SIG-M5 treated with dmso at 0.1 percent for 504 hours (cell line): ENCODE results near the gene RAP1A.

Experiments
- DNase-seq: peaks from one replicate; lab custom pipeline; 2025; ENCODE audit not compliant: unreplicated experiment; lab: John Stamatoyannopoulos, UW

RAP1A gene

GRCh38 chr1:111707906-111708305, 88.3 kb downstream of the RAP1A start:
- DNase-seq: no peak

- no peak for DNase-seq
These were observed 90.4 kb downstream of the RAP1A start for GRCh38 chr1:111709986-111710385.

- no peak for DNase-seq
These were observed 96.7 kb downstream of the RAP1A start for GRCh38 chr1:111716333-111716732.

GRCh38 chr1:111717450-111717849, 97.9 kb downstream of the RAP1A start:
- DNase-seq: no peak

- DNase-seq: no peak
These were observed 99.5 kb downstream of the RAP1A start for GRCh38 chr1:111719135-111719534.

GRCh38 chr1:111719674-111720132, 100.1 kb downstream of the RAP1A start:
- DNase-seq: no peak

GRCh38 chr1:111720274-111720976, 100.8 kb downstream of the RAP1A start:
- DNase-seq: peak; percentile 9

- DNase-seq: no peak
These were observed 101.6 kb downstream of the RAP1A start for GRCh38 chr1:111720977-111721786.

- no peak for DNase-seq
These were observed 103.7 kb downstream of the RAP1A start for GRCh38 chr1:111723091-111723806.

GRCh38 chr1:111723871-111724270, 104.3 kb downstream of the RAP1A start:
- no peak for DNase-seq

- DNase-seq: no peak
These were observed 105.6 kb downstream of the RAP1A start for GRCh38 chr1:111725192-111725591.

- DNase-seq: no peak
These were observed 107.5 kb downstream of the RAP1A start for GRCh38 chr1:111727056-111727455.

- no peak for DNase-seq
These were observed 109.8 kb downstream of the RAP1A start for GRCh38 chr1:111729271-111729921.

GRCh38 chr1:111729946-111730681, 110.5 kb downstream of the RAP1A start:
- no peak for DNase-seq

GRCh38 chr1:111730706-111731105, 111.1 kb downstream of the RAP1A start:
- DNase-seq: no peak

- no peak for DNase-seq
These were observed 112.4 kb downstream of the RAP1A start for GRCh38 chr1:111731956-111732355.

GRCh38 chr1:111732718-111733117, 113.1 kb downstream of the RAP1A start:
- no peak for DNase-seq

GRCh38 chr1:111733183-111733991, 113.8 kb downstream of the RAP1A start:
- peak; percentile 89 for DNase-seq

GRCh38 chr1:111733992-111734341, 114.4 kb downstream of the RAP1A start:
- DNase-seq: peak; percentile 72

GRCh38 chr1:111734426-111734825, 114.8 kb downstream of the RAP1A start:
- DNase-seq: no peak
